HepG2 (cell line): Measurements from ENCODE around the gene RGS19. TPM values are rescaled to one million over a fixed set of nuclear protein-coding genes. Genes with fewer than 3 reads are reported as not detected.
A peak's percentile ranks its signal among the peaks of the same experiment; 100 is the strongest.

ENCODE experiments used
- ATAD3A ChIP-seq: sonication (generic); formaldehyde crosslinking; IDR thresholded peaks from 2 replicates; pipeline ENCODE4 v1.4.0; 2020; ENCODE audit warnings: missing genetic modification reagents
- DZIP1 ChIP-seq: sonication (generic); formaldehyde crosslinking; IDR thresholded peaks from 2 replicates; pipeline ENCODE4 v1.5.0; 2020; ENCODE audit warnings: mild to moderate bottlenecking, missing genetic modification reagents
- NFATC3 ChIP-seq: sonication (generic); formaldehyde crosslinking; IDR thresholded peaks from 2 replicates; pipeline ENCODE4 v1.5.1; 2020; ENCODE audit warnings: mild to moderate bottlenecking, missing genetic modification reagents
- RFX3 ChIP-seq: IDR thresholded peaks from 2 replicates; pipeline ENCODE4 v1.6.1; 2016; ENCODE audit warnings: missing biosample characterization, missing genetic modification reagents
- SATB2 ChIP-seq: sonication (generic); formaldehyde crosslinking; IDR thresholded peaks from 2 replicates; pipeline ENCODE4 v1.5.0; 2020; ENCODE audit warnings: missing genetic modification reagents
- SMARCC2 ChIP-seq: fragments of 450-650 bp; IDR thresholded peaks from 2 replicates; pipeline ENCODE4 v1.6.1; 2017; ENCODE audit warnings: antibody characterized with exemption, mild to moderate bottlenecking
- SP4 ChIP-seq: sonication (generic); formaldehyde crosslinking; IDR thresholded peaks from 2 replicates; pipeline ENCODE4 v1.8.1; 2023; ENCODE audit warnings: mild to moderate bottlenecking, missing genetic modification reagents
- SUZ12 ChIP-seq: fragments of 150-350 bp; IDR thresholded peaks from 2 replicates; pipeline ENCODE4 v1.6.1; 2014; ENCODE audit warnings: low read depth, low read length
- TSC22D2 ChIP-seq: sonication (generic); formaldehyde crosslinking; IDR thresholded peaks from 2 replicates; pipeline ENCODE4 v1.5.1; 2020; ENCODE audit warnings: missing genetic modification reagents, mild to moderate bottlenecking, borderline replicate concordance
- WIZ ChIP-seq: sonication (generic); formaldehyde crosslinking; IDR thresholded peaks from 2 replicates; pipeline ENCODE4 v1.5.1; 2020; ENCODE audit warnings: mild to moderate bottlenecking, missing genetic modification reagents
- ZBTB7A ChIP-seq: sonication (generic); formaldehyde crosslinking; IDR thresholded peaks from 2 replicates; pipeline ENCODE4 v1.8.0; 2022; ENCODE audit warnings: mild to moderate bottlenecking, missing genetic modification reagents
- ZNF460 ChIP-seq: sonication (generic); formaldehyde crosslinking; IDR thresholded peaks from 2 replicates; pipeline ENCODE4 v1.5.1; 2020; ENCODE audit warnings: missing genetic modification reagents, mild to moderate bottlenecking, borderline replicate concordance
- ZSCAN22 ChIP-seq: sonication (generic); formaldehyde crosslinking; IDR thresholded peaks from 2 replicates; pipeline ENCODE4 v1.4.0; 2020; ENCODE audit warnings: mild to moderate bottlenecking, missing genetic modification reagents
- polyA plus RNA-seq, 8 experiments: library from polyadenylated mRNA; depleted of rRNA in 3 of 8; stranded (reverse) in 7 of 8; unstranded in 1 of 8; fragments of >200 nt; fragmentation: Illumina TruSeq in 4 of 8; extraction: Trizol in 4 of 8; gene quantifications; 2 replicates each; pipeline versions ENCODE4 v1.2.1 to v1.2.3, GENCODE V29; 2011 to 2016; ENCODE audit warnings: low read depth in 4 of 8, missing spikeins in 1 of 8, mixed read lengths in 1 of 8; ENCODE audit not compliant: insufficient read depth in 1 of 8
- total RNA-seq, 5 experiments: library from RNA; depleted of rRNA; stranded (reverse); fragments of >200 nt; fragmentation: Illumina TruSeq; extraction: Trizol; gene quantifications; 2 replicates each; pipeline ENCODE4 v1.2.3, GENCODE V29; 2016; ENCODE audit warnings: low read depth in 1 of 5
- TF ChIP-seq, protein P1 (sequence below): sonication (generic); formaldehyde crosslinking; IDR thresholded peaks from 2 replicates; pipeline ENCODE4 v1.9.0; 2021; ENCODE audit warnings: missing genetic modification reagents, borderline replicate concordance
- TF ChIP-seq, protein P2 (sequence below): sonication (generic); formaldehyde crosslinking; IDR thresholded peaks from 2 replicates; pipeline ENCODE4 v1.4.0; 2020; ENCODE audit warnings: missing genetic modification reagents, borderline replicate concordance
- TF ChIP-seq, protein P3 (sequence below): sonication (generic); formaldehyde crosslinking; IDR thresholded peaks from 2 replicates; pipeline ENCODE4 v1.4.0; 2020; ENCODE audit warnings: missing genetic modification reagents, low read depth, mild to moderate bottlenecking, borderline replicate concordance
- TF ChIP-seq, protein P4 (sequence below): sonication (generic); formaldehyde crosslinking; IDR thresholded peaks from 2 replicates; pipeline ENCODE4 v1.5.0; 2020; ENCODE audit warnings: missing genetic modification reagents, mild to moderate bottlenecking, borderline replicate concordance

RGS19 gene
- total and polyA plus RNA-seq, 2 of the 13 experiments (the other 11 are each of a cell fraction or from before 2014, with no cell fraction given): 10.7 to 11.9 TPM

- TF ChIP-seq, protein P1, sequence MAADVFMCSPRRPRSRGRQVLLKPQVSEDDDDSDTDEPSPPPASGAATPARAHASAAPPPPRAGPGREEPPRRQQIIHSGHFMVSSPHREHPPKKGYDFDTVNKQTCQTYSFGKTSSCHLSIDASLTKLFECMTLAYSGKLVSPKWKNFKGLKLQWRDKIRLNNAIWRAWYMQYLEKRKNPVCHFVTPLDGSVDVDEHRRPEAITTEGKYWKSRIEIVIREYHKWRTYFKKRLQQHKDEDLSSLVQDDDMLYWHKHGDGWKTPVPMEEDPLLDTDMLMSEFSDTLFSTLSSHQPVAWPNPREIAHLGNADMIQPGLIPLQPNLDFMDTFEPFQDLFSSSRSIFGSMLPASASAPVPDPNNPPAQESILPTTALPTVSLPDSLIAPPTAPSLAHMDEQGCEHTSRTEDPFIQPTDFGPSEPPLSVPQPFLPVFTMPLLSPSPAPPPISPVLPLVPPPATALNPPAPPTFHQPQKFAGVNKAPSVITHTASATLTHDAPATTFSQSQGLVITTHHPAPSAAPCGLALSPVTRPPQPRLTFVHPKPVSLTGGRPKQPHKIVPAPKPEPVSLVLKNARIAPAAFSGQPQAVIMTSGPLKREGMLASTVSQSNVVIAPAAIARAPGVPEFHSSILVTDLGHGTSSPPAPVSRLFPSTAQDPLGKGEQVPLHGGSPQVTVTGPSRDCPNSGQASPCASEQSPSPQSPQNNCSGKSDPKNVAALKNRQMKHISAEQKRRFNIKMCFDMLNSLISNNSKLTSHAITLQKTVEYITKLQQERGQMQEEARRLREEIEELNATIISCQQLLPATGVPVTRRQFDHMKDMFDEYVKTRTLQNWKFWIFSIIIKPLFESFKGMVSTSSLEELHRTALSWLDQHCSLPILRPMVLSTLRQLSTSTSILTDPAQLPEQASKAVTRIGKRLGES (CRISPR knock-in tag): no peak
- TF ChIP-seq, protein P2, sequence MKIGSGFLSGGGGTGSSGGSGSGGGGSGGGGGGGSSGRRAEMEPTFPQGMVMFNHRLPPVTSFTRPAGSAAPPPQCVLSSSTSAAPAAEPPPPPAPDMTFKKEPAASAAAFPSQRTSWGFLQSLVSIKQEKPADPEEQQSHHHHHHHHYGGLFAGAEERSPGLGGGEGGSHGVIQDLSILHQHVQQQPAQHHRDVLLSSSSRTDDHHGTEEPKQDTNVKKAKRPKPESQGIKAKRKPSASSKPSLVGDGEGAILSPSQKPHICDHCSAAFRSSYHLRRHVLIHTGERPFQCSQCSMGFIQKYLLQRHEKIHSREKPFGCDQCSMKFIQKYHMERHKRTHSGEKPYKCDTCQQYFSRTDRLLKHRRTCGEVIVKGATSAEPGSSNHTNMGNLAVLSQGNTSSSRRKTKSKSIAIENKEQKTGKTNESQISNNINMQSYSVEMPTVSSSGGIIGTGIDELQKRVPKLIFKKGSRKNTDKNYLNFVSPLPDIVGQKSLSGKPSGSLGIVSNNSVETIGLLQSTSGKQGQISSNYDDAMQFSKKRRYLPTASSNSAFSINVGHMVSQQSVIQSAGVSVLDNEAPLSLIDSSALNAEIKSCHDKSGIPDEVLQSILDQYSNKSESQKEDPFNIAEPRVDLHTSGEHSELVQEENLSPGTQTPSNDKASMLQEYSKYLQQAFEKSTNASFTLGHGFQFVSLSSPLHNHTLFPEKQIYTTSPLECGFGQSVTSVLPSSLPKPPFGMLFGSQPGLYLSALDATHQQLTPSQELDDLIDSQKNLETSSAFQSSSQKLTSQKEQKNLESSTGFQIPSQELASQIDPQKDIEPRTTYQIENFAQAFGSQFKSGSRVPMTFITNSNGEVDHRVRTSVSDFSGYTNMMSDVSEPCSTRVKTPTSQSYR (CRISPR knock-in tag): peak; percentile 32; the same call in 1 of the 2 replicates
- TF ChIP-seq, protein P3, sequence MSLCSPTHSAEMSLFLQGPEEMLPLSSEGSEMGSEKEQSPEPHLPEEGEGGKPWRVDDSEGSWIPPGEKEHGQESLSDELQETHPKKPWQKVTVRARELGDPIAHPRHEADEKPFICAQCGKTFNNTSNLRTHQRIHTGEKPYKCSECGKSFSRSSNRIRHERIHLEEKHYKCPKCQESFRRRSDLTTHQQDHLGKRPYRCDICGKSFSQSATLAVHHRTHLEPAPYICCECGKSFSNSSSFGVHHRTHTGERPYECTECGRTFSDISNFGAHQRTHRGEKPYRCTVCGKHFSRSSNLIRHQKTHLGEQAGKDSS (CRISPR knock-in tag): no peak
- TF ChIP-seq ZNF460 (CRISPR knock-in tag) (no peak), DZIP1 (peak; percentile 72; the same call in 1 of the 2 replicates), RFX3 (CRISPR knock-in tag) (no peak), SP4 (CRISPR knock-in tag) (no peak), TSC22D2 (CRISPR knock-in tag) (peak; percentile 33; the same call in 1 of the 2 replicates), ZSCAN22 (no peak), SMARCC2 (no peak), ZBTB7A (CRISPR knock-in tag) (peak; percentile 89; the same call in 1 of the 2 replicates), SUZ12 (no peak), WIZ (CRISPR knock-in tag) (no peak), ATAD3A (CRISPR knock-in tag) (no peak), SATB2 (no peak), NFATC3 (CRISPR knock-in tag) (no peak)
- TF ChIP-seq, protein P4, sequence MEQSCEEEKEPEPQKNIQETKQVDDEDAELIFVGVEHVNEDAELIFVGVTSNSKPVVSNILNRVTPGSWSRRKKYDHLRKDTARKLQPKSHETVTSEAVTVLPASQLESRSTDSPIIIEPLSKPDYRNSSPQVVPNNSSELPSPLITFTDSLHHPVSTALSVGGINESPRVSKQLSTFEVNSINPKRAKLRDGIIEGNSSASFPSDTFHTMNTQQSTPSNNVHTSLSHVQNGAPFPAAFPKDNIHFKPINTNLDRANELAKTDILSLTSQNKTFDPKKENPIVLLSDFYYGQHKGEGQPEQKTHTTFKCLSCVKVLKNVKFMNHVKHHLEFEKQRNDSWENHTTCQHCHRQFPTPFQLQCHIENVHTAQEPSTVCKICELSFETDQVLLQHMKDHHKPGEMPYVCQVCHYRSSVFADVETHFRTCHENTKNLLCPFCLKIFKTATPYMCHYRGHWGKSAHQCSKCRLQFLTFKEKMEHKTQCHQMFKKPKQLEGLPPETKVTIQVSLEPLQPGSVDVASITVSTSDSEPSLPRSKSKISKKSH: 0 out of 2 replicates have a peak, but pooled peaks have one; percentile 15
Observed at GRCh38 chr20:64069614-64070243, 9.6 kb downstream of the RGS19 start (continued).
